ENCODE results near the gene XRN2.

XRN2 gene

GRCh38 chr20:21272279-21272678, 30.9 kb upstream of the XRN2 start:
- no peak for TF ChIP-seq CTCF (IDR thresholded peaks at IDR 0.05; ENCODE audit: poor library complexity, severe bottlenecking)
- Histone ChIP-seq H3K36me3 (ENCODE audit: low read depth) (no peaks in the 10 kb centered on the region), H3K27me3 (ENCODE audit: insufficient read depth, poor library complexity, severe bottlenecking) (no peaks in the 10 kb centered on the region), H3K4me3 (ENCODE audit: severe bottlenecking) (no peak overlapping the region), H3K4me1 (ENCODE audit: insufficient read depth, poor library complexity, severe bottlenecking) (no peaks in the 10 kb centered on the region), H3K27ac (ENCODE audit: poor library complexity, severe bottlenecking) (no peak overlapping the region), H3K9me3 (ENCODE audit: severe bottlenecking) (no peaks in the 10 kb centered on the region)
- ATAC-seq (ENCODE audit: low read depth) (no peak), DNase-seq (ENCODE audit: low spot score) (no peak)

- H3K27ac ChIP-seq (ENCODE audit: poor library complexity, severe bottlenecking): no peak overlapping the region
- TF ChIP-seq CTCF (IDR thresholded peaks at IDR 0.05; ENCODE audit: poor library complexity, severe bottlenecking): no peak
- ATAC-seq (ENCODE audit: low read depth) (no peak), DNase-seq (ENCODE audit: low spot score) (no peak)
- H3K36me3 ChIP-seq (ENCODE audit: low read depth): no peaks in the 10 kb centered on the region
- H3K4me3 ChIP-seq (ENCODE audit: severe bottlenecking): no peak overlapping the region
- no peaks in the 10 kb centered on the region for H3K9me3 ChIP-seq (ENCODE audit: severe bottlenecking)
- H3K4me1 ChIP-seq (ENCODE audit: insufficient read depth, poor library complexity, severe bottlenecking): no peaks in the 10 kb centered on the region
- H3K27me3 ChIP-seq (ENCODE audit: insufficient read depth, poor library complexity, severe bottlenecking): no peaks in the 10 kb centered on the region
Measured at GRCh38 chr20:21272679-21273078, 30.5 kb upstream of the XRN2 start.

GRCh38 chr20:21273755-21274386, 29.3 kb upstream of the XRN2 start:
- no peaks in the 10 kb centered on the region for H3K4me1 ChIP-seq (ENCODE audit: insufficient read depth, poor library complexity, severe bottlenecking)
- no peak for DNase-seq (ENCODE audit: low spot score)
- no peaks in the 10 kb centered on the region for H3K36me3 ChIP-seq (ENCODE audit: low read depth)
- H3K4me3 ChIP-seq (ENCODE audit: severe bottlenecking): no peak overlapping the region
- TF ChIP-seq CTCF (IDR thresholded peaks at IDR 0.05; ENCODE audit: poor library complexity, severe bottlenecking): no peak
- no peaks in the 10 kb centered on the region for H3K9me3 ChIP-seq (ENCODE audit: severe bottlenecking)
- no peak overlapping the region for H3K27ac ChIP-seq (ENCODE audit: poor library complexity, severe bottlenecking)
- H3K27me3 ChIP-seq (ENCODE audit: insufficient read depth, poor library complexity, severe bottlenecking): no peaks in the 10 kb centered on the region
- ATAC-seq (ENCODE audit: low read depth): no peak

- DNase-seq (ENCODE audit: low spot score) (no peak), ATAC-seq (ENCODE audit: low read depth) (no peak)
- Histone ChIP-seq H3K27me3 (ENCODE audit: insufficient read depth, poor library complexity, severe bottlenecking) (no peaks in the 10 kb centered on the region), H3K9me3 (ENCODE audit: severe bottlenecking) (no peaks in the 10 kb centered on the region), H3K4me3 (ENCODE audit: severe bottlenecking) (no peak overlapping the region), H3K36me3 (ENCODE audit: low read depth) (no peaks in the 10 kb centered on the region), H3K4me1 (ENCODE audit: insufficient read depth, poor library complexity, severe bottlenecking) (no peaks in the 10 kb centered on the region), H3K27ac (ENCODE audit: poor library complexity, severe bottlenecking) (no peak overlapping the region)
- no peak for TF ChIP-seq CTCF (IDR thresholded peaks at IDR 0.05; ENCODE audit: poor library complexity, severe bottlenecking)
Measured at GRCh38 chr20:21278829-21279228, 24.3 kb upstream of the XRN2 start.

GRCh38 chr20:21279706-21280521, 23.2 kb upstream of the XRN2 start:
- H3K36me3 ChIP-seq (ENCODE audit: low read depth): no peaks in the 10 kb centered on the region
- no peak for TF ChIP-seq CTCF (IDR thresholded peaks at IDR 0.05; ENCODE audit: poor library complexity, severe bottlenecking)
- no peaks in the 10 kb centered on the region for H3K9me3 ChIP-seq (ENCODE audit: severe bottlenecking)
- no peaks in the 10 kb centered on the region for H3K27me3 ChIP-seq (ENCODE audit: insufficient read depth, poor library complexity, severe bottlenecking)
- peak; percentile 12; the same call in 1 of the 3 replicates for ATAC-seq (ENCODE audit: low read depth)
- no peaks in the 10 kb centered on the region for H3K4me1 ChIP-seq (ENCODE audit: insufficient read depth, poor library complexity, severe bottlenecking)
- DNase-seq (ENCODE audit: low spot score): no peak
- H3K27ac ChIP-seq (ENCODE audit: poor library complexity, severe bottlenecking): no peak overlapping the region
- H3K4me3 ChIP-seq (ENCODE audit: severe bottlenecking): no peak overlapping the region
